IPS DF 6.9 (cell line): ENCODE measurements around the gene LETM1.

Experiments
- DNase-seq: peaks from one replicate; pipeline ENCODE4 v3.0.0-alpha.2; 2013; ENCODE audit warnings: low read depth, low spot score
- H3K27ac ChIP-seq: one replicate; pipeline ENCODE4 v1.5.1; 2013; ENCODE audit warnings: low read length, control low read depth
- H3K27me3 ChIP-seq: 2 replicates; pipeline ENCODE4 v1.6.1; 2013; ENCODE audit warnings: mild to moderate bottlenecking, low read length; ENCODE audit not compliant: control insufficient read depth, insufficient read depth
- H3K36me3 ChIP-seq: 2 replicates; pipeline ENCODE4 v1.6.1; 2013; ENCODE audit warnings: low read length; ENCODE audit not compliant: control insufficient read depth, insufficient read depth
- H3K4me1 ChIP-seq: 2 replicates; pipeline ENCODE4 v1.6.1; 2013; ENCODE audit warnings: low read length; ENCODE audit not compliant: control insufficient read depth, insufficient read depth
- H3K4me3 ChIP-seq: 2 replicates; pipeline ENCODE4 v1.5.1; 2013; ENCODE audit warnings: mild to moderate bottlenecking, low read length
- H3K9me3 ChIP-seq: 2 replicates; pipeline ENCODE4 v1.6.1; 2013; ENCODE audit warnings: low read length, inconsistent platforms; ENCODE audit not compliant: control insufficient read depth, insufficient read depth
- WGBS: extraction: QIAGEN DNeasy Blood & Tissue Kit; methylation state at CpG from one replicate; pipeline ENCODE4 v1.1.7; 2013; ENCODE audit warnings: mixed read lengths, missing lambda C conversion rate; ENCODE audit not compliant: insufficient read length, insufficient coverage; 5-methylcytosine and 5-hydroxymethylcytosine counted together

The LETM1 gene

GRCh38 chr4:1786544-1787362 lies 69.2 kb downstream of the LETM1 start:
- WGBS, result no CpG with 5 or more reads among the region's 34 CpGs
- no peaks in the 10 kb centered on the region; the same call in 1 of the 2 replicates for H3K36me3 ChIP-seq
- DNase-seq, result no peak
- 0 out of 2 replicates have a peak, but pooled peaks cover 1% of the 10 kb centered on the region for H3K27me3 ChIP-seq
- H3K4me3 ChIP-seq, result no peak overlapping the region
- peaks cover 1% of the 10 kb centered on the region; the same call in 1 of the 2 replicates for H3K4me1 ChIP-seq
- H3K9me3 ChIP-seq, result no peaks in the 10 kb centered on the region
- H3K27ac ChIP-seq, result no peak overlapping the region

GRCh38 chr4:1785592-1785991 lies 70.4 kb downstream of the LETM1 start:
- no peak overlapping the region for H3K27ac ChIP-seq
- H3K4me3 ChIP-seq, result no peak overlapping the region
- no peak for DNase-seq
- no peaks in the 10 kb centered on the region; the same call in 1 of the 2 replicates for H3K4me1 ChIP-seq
- H3K36me3 ChIP-seq, result no peaks in the 10 kb centered on the region; the same call in 1 of the 2 replicates
- WGBS, result no CpG with 5 or more reads among the region's 11 CpGs
- H3K9me3 ChIP-seq, result no peaks in the 10 kb centered on the region
- H3K27me3 ChIP-seq, result no peaks in the 10 kb centered on the region

- Histone ChIP-seq H3K4me1 (peaks cover 2% of the 10 kb centered on the region; the same call in 1 of the 2 replicates), H3K9me3 (no peaks in the 10 kb centered on the region), H3K27ac (no peak overlapping the region), H3K36me3 (no peaks in the 10 kb centered on the region; the same call in 1 of the 2 replicates), H3K27me3 (no peaks in the 10 kb centered on the region), H3K4me3 (no peak overlapping the region)
- no peak for DNase-seq
- no CpG with 5 or more reads among the region's 17 CpGs for WGBS
These were observed 71.0 kb downstream of the LETM1 start for GRCh38 chr4:1784789-1785591.

GRCh38 chr4:1784395-1784788 lies 71.6 kb downstream of the LETM1 start:
- H3K9me3 ChIP-seq, result no peaks in the 10 kb centered on the region
- no peaks in the 10 kb centered on the region; the same call in 1 of the 2 replicates for H3K36me3 ChIP-seq
- H3K4me3 ChIP-seq, result no peak overlapping the region
- no peak overlapping the region for H3K27ac ChIP-seq
- peaks cover 2% of the 10 kb centered on the region; the same call in 1 of the 2 replicates for H3K4me1 ChIP-seq
- WGBS, result no CpG with 5 or more reads among the region's 10 CpGs
- no peak for DNase-seq
- H3K27me3 ChIP-seq, result no peaks in the 10 kb centered on the region

GRCh38 chr4:1783970-1784369 lies 72.0 kb downstream of the LETM1 start:
- no peaks in the 10 kb centered on the region for H3K9me3 ChIP-seq
- no peaks in the 10 kb centered on the region; the same call in 1 of the 2 replicates for H3K36me3 ChIP-seq
- WGBS, result no CpG with 5 or more reads among the region's 12 CpGs
- no peak overlapping the region for H3K27ac ChIP-seq
- no peaks in the 10 kb centered on the region for H3K27me3 ChIP-seq
- peaks cover 2% of the 10 kb centered on the region; the same call in 1 of the 2 replicates for H3K4me1 ChIP-seq
- DNase-seq, result no peak
- H3K4me3 ChIP-seq, result no peak overlapping the region

GRCh38 chr4:1783015-1783414 lies 72.9 kb downstream of the LETM1 start:
- Histone ChIP-seq H3K27me3 (no peaks in the 10 kb centered on the region), H3K4me1 (peaks cover 10% of the 10 kb centered on the region), H3K4me3 (no peak overlapping the region), H3K9me3 (no peaks in the 10 kb centered on the region), H3K27ac (no peak overlapping the region), H3K36me3 (no peaks in the 10 kb centered on the region; the same call in 1 of the 2 replicates)
- WGBS, result no CpG with 5 or more reads among the region's 10 CpGs
- DNase-seq, result no peak

GRCh38 chr4:1780435-1780834 lies 75.5 kb downstream of the LETM1 start:
- Histone ChIP-seq H3K9me3 (no peaks in the 10 kb centered on the region), H3K27ac (no peak overlapping the region), H3K4me3 (no peak overlapping the region), H3K27me3 (no peaks in the 10 kb centered on the region), H3K36me3 (no peaks in the 10 kb centered on the region), H3K4me1 (peaks cover 18% of the 10 kb centered on the region)
- WGBS, result no CpG with 5 or more reads among the region's 14 CpGs
- no peak for DNase-seq

- Histone ChIP-seq H3K4me3 (no peak overlapping the region), H3K36me3 (no peaks in the 10 kb centered on the region), H3K27ac (no peak overlapping the region), H3K9me3 (no peaks in the 10 kb centered on the region), H3K27me3 (no peaks in the 10 kb centered on the region), H3K4me1 (peaks cover 18% of the 10 kb centered on the region)
- no peak for DNase-seq
- WGBS, result no CpG with 5 or more reads among the region's 18 CpGs
These were observed 76.2 kb downstream of the LETM1 start for GRCh38 chr4:1779588-1780382.

- H3K4me3 ChIP-seq, result no peak overlapping the region
- no peaks in the 10 kb centered on the region for H3K9me3 ChIP-seq
- no peaks in the 10 kb centered on the region for H3K27me3 ChIP-seq
- H3K27ac ChIP-seq, result no peak overlapping the region
- no CpG with 5 or more reads among the region's 18 CpGs for WGBS
- no peaks in the 10 kb centered on the region for H3K36me3 ChIP-seq
- no peak for DNase-seq
- peaks cover 18% of the 10 kb centered on the region for H3K4me1 ChIP-seq
These were observed 77.1 kb downstream of the LETM1 start for GRCh38 chr4:1778642-1779392.
